GM15510 (cell line): ENCODE data around the gene GAB1.

ENCODE experiments used
- POLR2A ChIP-seq: IDR thresholded peaks from 3 replicates; pipeline ENCODE4 v1.6.1; 2011; ENCODE audit warnings: borderline replicate concordance; ENCODE audit not compliant: insufficient read length; ENCODE audit errors: extremely low read depth

Gene GAB1

GRCh38 chr4:143336781-143337599 lies at the start of gene GAB1:
GAB1 (plus strand) TSS chr4:143336876; CDS start chr4:143337189, 313 bp downstream.
- TF ChIP-seq POLR2A, result no peak

DNA sequence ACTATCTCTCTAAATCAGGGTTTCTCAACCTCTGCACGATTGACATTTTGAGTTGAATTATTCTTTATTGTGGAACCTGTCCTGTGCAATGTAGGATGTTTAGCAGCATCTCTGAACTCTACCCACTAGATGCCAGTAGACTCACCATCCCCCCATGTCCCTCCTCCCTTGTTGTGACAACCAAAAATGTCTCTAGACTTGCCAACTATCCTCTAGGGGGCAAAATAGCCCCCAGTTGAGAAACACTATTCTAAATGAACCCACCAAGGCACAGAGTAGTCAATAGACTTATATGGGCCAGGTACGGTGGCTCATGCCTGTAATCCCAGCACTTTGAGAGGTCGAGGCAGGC lies 49.1 kb upstream of the GAB1 start:
- no peak for TF ChIP-seq POLR2A

DNA sequence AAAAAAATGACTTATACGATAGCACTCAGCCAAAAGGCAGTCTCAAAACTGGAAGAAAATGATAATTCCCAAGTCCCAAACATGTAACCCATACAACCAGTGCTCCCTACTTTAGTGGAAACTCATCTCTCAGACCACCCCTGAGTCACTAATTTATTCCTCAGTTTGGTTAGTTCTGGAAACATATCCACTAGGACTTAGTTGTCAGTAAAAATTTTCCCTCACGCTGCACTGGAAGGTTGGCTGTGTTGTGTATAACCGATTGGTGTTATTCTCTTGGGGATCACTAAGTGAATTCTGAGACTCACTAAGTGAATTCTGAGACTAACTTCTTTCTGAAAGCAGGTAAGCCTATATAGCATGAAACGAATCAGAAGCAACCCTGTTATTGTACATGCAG lies 48.5 kb upstream of the GAB1 start:
- TF ChIP-seq POLR2A, result no peak

DNA sequence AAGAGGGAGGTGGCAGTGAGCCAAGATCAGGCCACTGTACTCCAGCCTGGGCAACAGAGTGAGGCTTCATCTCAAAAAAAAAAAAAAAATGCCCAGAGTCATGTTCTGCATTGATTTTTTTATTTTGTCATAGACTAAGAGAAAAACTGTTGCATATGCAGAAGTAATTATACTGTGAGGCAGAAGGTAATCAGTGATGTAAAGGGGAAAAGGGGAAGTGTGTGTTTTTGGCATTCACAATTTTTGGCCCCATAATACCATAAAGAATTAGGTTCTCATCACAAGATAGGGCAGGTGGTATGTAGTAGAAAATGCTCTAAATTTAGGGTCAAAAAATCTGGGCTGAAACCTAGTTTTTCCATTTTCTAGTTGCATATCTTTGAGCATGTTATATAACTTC lies 47.3 kb upstream of the GAB1 start:
- no peak for TF ChIP-seq POLR2A

DNA sequence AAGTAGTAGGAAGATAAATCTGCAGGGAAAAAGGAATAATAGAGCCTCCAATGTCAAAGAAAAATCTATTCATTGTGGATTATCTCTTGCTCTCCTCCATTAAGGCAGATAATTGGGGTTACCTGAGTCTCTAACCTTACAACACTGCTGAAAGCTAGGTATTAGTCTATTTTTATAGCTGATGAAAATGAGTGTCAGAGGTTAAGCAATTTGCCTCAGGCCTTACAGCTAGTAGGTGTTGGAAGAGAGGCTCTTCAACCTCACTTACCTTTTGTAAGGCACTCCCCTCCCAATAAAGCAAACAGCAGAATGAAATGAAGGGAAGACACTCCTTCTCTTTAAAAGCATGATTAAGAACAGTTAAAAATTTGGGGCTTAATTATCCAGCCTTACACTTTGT lies 45.4 kb upstream of the GAB1 start:
- TF ChIP-seq POLR2A, result no peak

- no peak for TF ChIP-seq POLR2A
These were observed 43.8 kb upstream of the GAB1 start for GRCh38 chr4:143292858-143293257.

DNA sequence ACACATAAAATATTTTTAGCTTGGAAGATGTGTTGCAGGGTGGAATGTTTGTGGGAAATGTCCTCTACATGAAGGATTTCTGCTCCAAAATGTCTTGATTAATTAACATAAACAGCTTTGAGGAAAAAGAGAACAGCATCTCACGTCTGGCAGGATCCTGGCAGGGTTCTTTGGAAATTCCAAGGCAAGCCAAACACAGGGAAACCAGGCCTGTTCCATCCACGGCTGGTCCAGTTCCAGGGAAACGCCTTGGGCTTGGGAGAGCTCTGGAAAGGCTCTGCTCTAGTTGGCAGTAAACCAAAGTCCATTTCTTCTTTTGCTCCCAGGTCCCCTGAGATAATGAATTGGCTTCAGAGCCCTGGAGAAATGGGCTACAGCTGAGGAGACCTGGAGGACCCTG lies 42.4 kb upstream of the GAB1 start:
- no peak for TF ChIP-seq POLR2A

GRCh38 chr4:143294710-143295275 lies 41.9 kb upstream of the GAB1 start:
- TF ChIP-seq POLR2A, result no peak

DNA sequence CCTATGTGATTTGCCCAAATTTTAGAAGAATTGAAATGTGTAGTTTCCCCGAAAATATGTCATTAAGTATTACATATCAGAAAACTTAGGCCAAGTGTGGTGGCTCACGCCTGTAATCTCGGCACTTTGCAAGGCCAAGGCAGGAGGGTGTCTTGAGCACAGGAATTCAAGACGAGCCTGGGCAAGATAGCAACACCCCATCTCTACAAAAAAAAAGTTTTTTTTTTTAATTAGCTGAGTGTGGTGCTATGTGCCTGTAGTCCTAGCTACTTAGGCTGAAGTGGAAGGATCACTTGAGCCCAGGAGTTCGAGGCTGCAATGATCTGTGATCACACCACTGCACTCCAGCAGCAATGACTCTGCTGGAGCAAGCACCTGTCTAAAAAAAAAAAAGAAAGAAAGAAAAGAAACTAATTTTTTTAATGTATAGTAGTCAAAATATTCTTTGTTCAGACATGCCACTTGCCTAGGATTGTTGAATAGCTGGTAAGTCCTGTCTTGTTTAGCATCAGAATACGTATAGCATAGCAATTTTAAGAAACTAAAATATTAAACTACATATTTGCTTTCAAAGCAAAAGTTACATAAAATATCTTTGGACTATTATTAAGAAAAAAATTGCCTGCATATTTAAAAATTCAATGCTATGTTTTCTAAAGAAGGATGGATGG lies 40.1 kb upstream of the GAB1 start:
- no peak for TF ChIP-seq POLR2A

DNA sequence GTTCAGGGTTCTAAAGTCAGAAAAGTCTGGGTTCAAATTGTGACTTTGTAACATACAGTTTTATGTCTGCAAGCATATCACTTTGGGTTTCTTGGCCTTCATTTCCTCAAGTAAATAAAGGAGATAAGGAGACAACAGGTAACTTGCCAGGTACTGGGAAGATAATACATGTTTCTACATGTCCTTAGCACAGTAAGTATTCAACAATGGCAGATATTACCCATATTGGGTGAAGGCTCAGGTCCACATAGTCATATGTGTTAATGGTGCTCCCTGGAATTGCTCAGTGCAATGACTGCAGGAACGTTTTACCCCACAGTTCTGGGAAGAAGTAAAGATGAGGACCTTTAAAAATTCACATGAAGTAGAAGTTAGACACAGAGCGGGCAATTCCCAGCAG lies 35.8 kb upstream of the GAB1 start:
- TF ChIP-seq POLR2A, result no peak

GRCh38 chr4:143302536-143302935 lies 34.1 kb upstream of the GAB1 start:
- TF ChIP-seq POLR2A, result no peak

DNA sequence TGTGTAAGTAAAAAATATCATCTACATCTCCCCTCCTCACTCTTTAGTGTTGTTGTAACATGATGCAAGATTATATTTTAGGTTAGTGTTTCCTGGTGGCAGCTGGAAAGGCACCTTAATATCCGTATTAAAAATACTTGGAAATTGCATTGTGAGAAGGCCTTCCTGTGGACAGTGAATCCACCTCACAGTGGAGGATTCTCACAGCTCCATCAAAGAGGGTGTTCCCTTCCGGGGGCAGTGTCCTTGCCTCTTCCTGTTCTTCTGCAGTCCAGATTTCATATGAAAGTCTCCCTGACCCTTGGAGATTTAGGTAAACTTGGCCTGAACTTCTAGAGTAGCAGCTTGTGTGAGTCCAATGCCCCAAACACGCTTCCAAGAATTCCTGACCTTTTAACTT lies 29.9 kb upstream of the GAB1 start:
- no peak for TF ChIP-seq POLR2A

GRCh38 chr4:143307531-143307930 lies 29.1 kb upstream of the GAB1 start:
- TF ChIP-seq POLR2A, result no peak

DNA sequence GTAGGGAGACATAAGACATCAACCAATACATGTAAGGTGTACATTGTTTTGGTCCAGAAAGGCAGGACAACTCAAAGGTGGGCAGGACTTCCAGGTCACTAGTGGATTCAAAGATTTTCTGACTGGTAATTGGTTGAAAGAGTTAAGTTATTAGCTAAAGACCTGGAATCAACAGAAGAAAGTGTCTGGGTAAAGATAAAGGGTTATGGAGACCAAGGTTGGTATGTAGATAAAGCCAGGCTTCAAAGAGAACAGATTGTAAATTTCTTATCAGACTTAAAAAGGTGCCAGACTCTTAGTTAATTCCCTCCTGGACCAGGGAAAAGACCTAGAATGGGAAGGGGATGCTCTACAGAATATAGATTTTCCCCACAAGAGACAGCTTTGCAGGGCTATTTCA lies 28.3 kb upstream of the GAB1 start:
- no peak for TF ChIP-seq POLR2A

DNA sequence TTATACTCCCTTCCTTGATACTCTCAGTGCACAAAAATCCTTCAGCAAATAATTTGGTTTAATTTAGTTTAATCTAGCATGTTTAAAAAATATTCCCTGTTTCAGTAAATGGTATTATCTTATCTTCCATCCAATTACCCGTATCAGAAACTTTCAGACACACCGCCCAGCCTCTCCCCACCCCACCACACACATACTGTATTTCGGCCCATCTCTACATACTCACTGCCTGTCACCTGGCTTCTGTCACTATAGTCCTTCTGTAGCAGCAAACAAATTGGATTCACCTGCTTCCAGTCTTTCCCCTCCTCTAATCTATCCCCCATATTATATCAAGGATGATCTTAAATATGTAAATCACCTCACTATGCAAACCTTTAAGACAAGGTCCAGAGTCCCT lies 24.8 kb upstream of the GAB1 start:
- TF ChIP-seq POLR2A, result no peak

- TF ChIP-seq POLR2A, result no peak
These were observed 23.2 kb upstream of the GAB1 start for GRCh38 chr4:143313521-143313920.
